COLO829 (cell line): ENCODE data around the gene FCHO1.

Source experiments
- DNase-seq: peaks from one replicate; pipeline ENCODE4 v3.0.0; 2012; ENCODE audit warnings: low spot score

Gene FCHO1

GRCh38 chr19:17831419-17831888, 80.2 kb downstream of the FCHO1 start:
- DNase-seq, result no peak

GRCh38 chr19:17832443-17833208, 81.3 kb downstream of the FCHO1 start:
- no peak for DNase-seq

- no peak for DNase-seq
Measured at GRCh38 chr19:17834350-17835181, 83.3 kb downstream of the FCHO1 start.

GRCh38 chr19:17835182-17836006, 84.1 kb downstream of the FCHO1 start:
- DNase-seq, result peak; percentile 53

GRCh38 chr19:17836530-17836929, 85.3 kb downstream of the FCHO1 start:
- DNase-seq, result no peak

GRCh38 chr19:17837972-17838371, 86.7 kb downstream of the FCHO1 start:
- no peak for DNase-seq
